Mesendoderm (in vitro differentiated cells): ENCODE data around the gene ABCB8.

Source experiments
- DNase-seq: peaks from one replicate; pipeline ENCODE4 v3.0.0; 2013
- H2AK5ac ChIP-seq: 2 replicates; pipeline ENCODE4 v1.6.1; 2013; ENCODE audit warnings: low read length, inconsistent platforms
- H2BK120ac ChIP-seq: 2 replicates; pipeline ENCODE4 v1.6.1; 2013; ENCODE audit warnings: low read depth, mild to moderate bottlenecking, low read length, moderate library complexity, mixed read lengths
- H2BK15ac ChIP-seq: replicated peaks from 2 replicates; pipeline ENCODE4 v1.6.1; 2013; ENCODE audit warnings: low read depth, mild to moderate bottlenecking, moderate library complexity
- H2BK5ac ChIP-seq: 2 replicates; pipeline ENCODE4 v1.6.1; 2013; ENCODE audit warnings: low read length, inconsistent platforms
- H3K18ac ChIP-seq: 2 replicates; pipeline ENCODE4 v1.6.1; 2013; ENCODE audit warnings: mild to moderate bottlenecking, low read length, mixed read lengths
- H3K23ac ChIP-seq: one replicate; pipeline ENCODE4 v1.6.1; 2013; ENCODE audit warnings: low read length
- H3K27ac ChIP-seq: 2 replicates; pipeline ENCODE4 v1.5.1; 2013; ENCODE audit warnings: low read depth, mild to moderate bottlenecking, inconsistent platforms, low read length, moderate library complexity
- H3K27me3 ChIP-seq: 2 replicates; pipeline ENCODE4 v1.6.1; 2013; ENCODE audit warnings: low read length, control low read depth, mild to moderate bottlenecking, inconsistent platforms; ENCODE audit not compliant: insufficient read depth, poor library complexity
- H3K36me3 ChIP-seq: 2 replicates; pipeline ENCODE4 v1.6.1; 2013; ENCODE audit warnings: low read length, inconsistent platforms; ENCODE audit not compliant: control insufficient read depth, insufficient read depth
- H3K4ac ChIP-seq: one replicate; pipeline ENCODE4 v1.6.1; 2013; ENCODE audit warnings: low read depth, mild to moderate bottlenecking, low read length, moderate library complexity
- H3K4me1 ChIP-seq: 2 replicates; pipeline ENCODE4 v1.6.1; 2013; ENCODE audit warnings: low read depth, low read length, inconsistent platforms; ENCODE audit not compliant: control insufficient read depth
- H3K4me2 ChIP-seq: 2 replicates; pipeline ENCODE4 v1.6.1; 2013; ENCODE audit warnings: low read length
- H3K4me3 ChIP-seq: 2 replicates; pipeline ENCODE4 v1.5.1; 2013; ENCODE audit warnings: mild to moderate bottlenecking, low read length
- H3K56ac ChIP-seq: one replicate; pipeline ENCODE4 v1.6.1; 2013; ENCODE audit warnings: low read length
- H3K79me1 ChIP-seq: 2 replicates; pipeline ENCODE4 v1.6.1; 2013; ENCODE audit warnings: low read length, inconsistent platforms
- H3K79me2 ChIP-seq: 2 replicates; pipeline ENCODE4 v1.6.1; 2013; ENCODE audit warnings: mild to moderate bottlenecking, low read length; ENCODE audit not compliant: control insufficient read depth, insufficient read depth
- H3K9ac ChIP-seq: 2 replicates; pipeline ENCODE4 v1.6.1; 2013; ENCODE audit warnings: low read length, inconsistent platforms
- H4K5ac ChIP-seq: one replicate; pipeline ENCODE4 v1.6.1; 2013; ENCODE audit warnings: low read length
- H4K8ac ChIP-seq: one replicate; pipeline ENCODE4 v1.6.1; 2013; ENCODE audit warnings: low read depth, mild to moderate bottlenecking, control low read depth, low read length, moderate library complexity
- WGBS: extraction: QIAGEN DNeasy Blood & Tissue Kit; methylation state at CpG from one replicate; pipeline ENCODE4 v1.1.7; 2013; ENCODE audit warnings: low lambda C conversion rate, missing lambda C conversion rate; ENCODE audit not compliant: insufficient coverage; ENCODE audit errors: extremely low coverage; 5-methylcytosine and 5-hydroxymethylcytosine counted together

Gene ABCB8

DNA sequence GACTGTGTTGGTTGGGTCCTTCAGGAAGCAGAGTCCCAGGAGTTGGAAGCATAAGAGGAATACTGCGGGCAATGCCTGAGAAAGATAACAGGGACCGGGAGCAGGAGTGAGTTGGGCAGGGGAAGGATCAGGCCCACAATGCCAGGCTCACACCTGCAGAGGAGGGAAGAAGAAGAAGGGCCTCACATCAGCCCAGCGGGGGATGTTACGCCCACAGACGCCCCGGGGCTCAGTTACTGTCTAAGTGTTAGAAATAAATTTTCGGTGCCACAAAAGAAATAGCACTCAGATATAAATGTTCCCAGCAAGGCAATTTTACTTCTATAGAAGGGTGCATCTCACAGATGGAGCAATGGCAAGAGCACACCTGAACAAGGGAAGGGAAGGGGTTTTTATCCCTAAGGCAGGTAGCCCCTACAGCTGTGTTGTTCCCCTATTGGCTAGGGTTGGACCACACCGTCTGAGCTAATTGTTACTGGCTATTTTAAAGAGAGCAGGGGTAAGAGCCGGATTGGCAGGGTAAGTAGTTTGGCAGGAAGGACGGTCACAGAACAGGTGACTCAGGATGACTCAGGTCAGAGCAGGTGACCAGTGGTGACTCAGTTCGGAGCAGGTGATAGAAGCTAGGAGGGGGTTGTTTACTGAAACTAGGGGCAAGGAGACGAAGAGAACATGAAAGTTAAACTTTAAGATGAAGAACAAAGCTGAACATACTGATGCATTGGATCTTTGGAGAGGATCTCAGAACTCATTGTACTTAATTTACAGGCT lies 37.6 kb upstream of the ABCB8 start, which contains the start of gene NOS3:
TSS of gene NOS3 (plus strand) at position 602 of the 771 bp plus-strand sequence. CDS start 2,787 bp downstream, outside the sequence.
- Histone ChIP-seq H3K4me3 (no peak within 1 kb of the TSS), H3K27ac (no peak within 1 kb of the TSS), H3K9ac (no peak within 1 kb of the TSS), H3K27me3 (no peaks in the 10 kb centered on the region), H3K23ac (no peak within 1 kb of the TSS), H3K18ac (no peak within 1 kb of the TSS), H3K36me3 (no peaks in the 10 kb centered on the region), H3K4me1 (no peaks in the 10 kb centered on the region), H3K4me2 (no peak within 1 kb of the TSS), H2BK5ac (no peak within 1 kb of the TSS), H3K4ac (no peak within 1 kb of the TSS), H2BK15ac (no peak within 1 kb of the TSS), H2BK120ac (no peak within 1 kb of the TSS), H3K56ac (no peak within 1 kb of the TSS), H4K8ac (no peak within 1 kb of the TSS), H3K79me2 (no peaks in the 10 kb centered on the region), H4K5ac (no peak within 1 kb of the TSS), H3K79me1 (no peaks in the 10 kb centered on the region), H2AK5ac (no peak within 1 kb of the TSS)
- DNase-seq = no peak
- no CpG with 5 or more reads among the region's 12 CpGs for WGBS

DNA sequence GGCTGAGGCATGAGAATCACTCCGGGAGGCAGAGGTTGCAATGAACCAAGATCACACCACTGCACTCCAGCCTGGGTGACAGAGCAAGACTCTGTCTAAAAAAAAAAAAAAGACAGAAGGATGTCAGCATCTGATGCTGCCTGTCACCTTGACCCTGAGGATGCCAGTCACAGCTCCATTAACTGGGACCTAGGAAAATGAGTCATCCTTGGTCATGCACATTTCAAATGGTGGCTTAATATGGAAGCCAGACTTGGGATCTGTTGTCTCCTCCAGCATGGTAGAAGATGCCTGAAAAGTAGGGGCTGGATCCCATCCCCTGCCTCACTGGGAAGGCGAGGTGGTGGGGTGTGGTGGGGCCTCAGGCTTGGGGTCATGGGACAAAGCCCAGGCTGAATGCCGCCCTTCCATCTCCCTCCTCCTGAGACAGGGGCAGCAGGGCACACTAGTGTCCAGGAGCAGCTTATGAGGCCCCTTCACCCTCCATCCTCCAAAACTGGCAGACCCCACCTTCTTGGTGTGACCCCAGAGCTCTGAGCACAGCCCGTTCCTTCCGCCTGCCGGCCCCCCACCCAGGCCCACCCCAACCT lies 36.1 kb upstream of the ABCB8 start:
- H2BK15ac ChIP-seq = no peak overlapping the region
- H3K4me1 ChIP-seq = no peaks in the 10 kb centered on the region
- H3K27ac ChIP-seq = no peak overlapping the region
- no peak overlapping the region for H3K23ac ChIP-seq
- H3K4ac ChIP-seq = no peak overlapping the region
- no peak overlapping the region for H2BK5ac ChIP-seq
- H3K18ac ChIP-seq = no peak overlapping the region
- H3K4me3 ChIP-seq = no peak overlapping the region
- H3K79me1 ChIP-seq = no peaks in the 10 kb centered on the region
- H3K79me2 ChIP-seq = no peaks in the 10 kb centered on the region
- no peak overlapping the region for H3K56ac ChIP-seq
- H2BK120ac ChIP-seq = no peak overlapping the region
- H2AK5ac ChIP-seq = no peak overlapping the region
- DNase-seq = no peak
- H3K4me2 ChIP-seq = no peak overlapping the region
- no CpG with 5 or more reads among the region's 6 CpGs for WGBS
- H4K5ac ChIP-seq = no peak overlapping the region
- H3K36me3 ChIP-seq = no peaks in the 10 kb centered on the region
- no peaks in the 10 kb centered on the region for H3K27me3 ChIP-seq
- H3K9ac ChIP-seq = no peak overlapping the region
- no peak overlapping the region for H4K8ac ChIP-seq

DNA sequence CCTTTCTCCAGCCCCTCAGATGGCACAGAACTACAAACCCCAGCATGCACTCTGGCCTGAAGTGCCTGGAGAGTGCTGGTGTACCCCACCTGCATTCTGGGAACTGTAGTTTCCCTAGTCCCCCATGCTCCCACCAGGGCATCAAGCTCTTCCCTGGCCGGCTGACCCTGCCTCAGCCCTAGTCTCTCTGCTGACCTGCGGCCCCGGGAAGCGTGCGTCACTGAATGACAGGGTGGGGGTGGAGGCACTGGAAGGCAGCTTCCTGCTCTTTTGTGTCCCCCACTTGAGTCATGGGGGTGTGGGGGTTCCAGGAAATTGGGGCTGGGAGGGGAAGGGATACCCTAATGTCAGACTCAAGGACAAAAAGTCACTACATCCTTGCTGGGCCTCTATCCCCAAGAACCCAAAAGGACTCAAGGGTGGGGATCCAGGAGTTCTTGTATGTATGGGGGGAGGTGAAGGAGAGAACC lies 35.4 kb upstream of the ABCB8 start:
- H3K4me2 ChIP-seq = no peak overlapping the region
- no peak overlapping the region for H3K9ac ChIP-seq
- H2BK5ac ChIP-seq = no peak overlapping the region
- no peak overlapping the region for H2AK5ac ChIP-seq
- H3K79me2 ChIP-seq = no peaks in the 10 kb centered on the region
- no peak overlapping the region for H3K27ac ChIP-seq
- H3K36me3 ChIP-seq = no peaks in the 10 kb centered on the region
- H3K4me3 ChIP-seq = no peak overlapping the region
- H3K27me3 ChIP-seq = no peaks in the 10 kb centered on the region
- H3K56ac ChIP-seq = no peak overlapping the region
- H2BK120ac ChIP-seq = no peak overlapping the region
- no peak overlapping the region for H3K23ac ChIP-seq
- H3K4me1 ChIP-seq = no peaks in the 10 kb centered on the region
- no peak overlapping the region for H4K5ac ChIP-seq
- H3K79me1 ChIP-seq = no peaks in the 10 kb centered on the region
- WGBS = no CpG with 5 or more reads among the region's 5 CpGs
- H3K18ac ChIP-seq = no peak overlapping the region
- no peak overlapping the region for H4K8ac ChIP-seq
- DNase-seq = peak; percentile 87
- no peak overlapping the region for H2BK15ac ChIP-seq
- no peak overlapping the region for H3K4ac ChIP-seq

DNA sequence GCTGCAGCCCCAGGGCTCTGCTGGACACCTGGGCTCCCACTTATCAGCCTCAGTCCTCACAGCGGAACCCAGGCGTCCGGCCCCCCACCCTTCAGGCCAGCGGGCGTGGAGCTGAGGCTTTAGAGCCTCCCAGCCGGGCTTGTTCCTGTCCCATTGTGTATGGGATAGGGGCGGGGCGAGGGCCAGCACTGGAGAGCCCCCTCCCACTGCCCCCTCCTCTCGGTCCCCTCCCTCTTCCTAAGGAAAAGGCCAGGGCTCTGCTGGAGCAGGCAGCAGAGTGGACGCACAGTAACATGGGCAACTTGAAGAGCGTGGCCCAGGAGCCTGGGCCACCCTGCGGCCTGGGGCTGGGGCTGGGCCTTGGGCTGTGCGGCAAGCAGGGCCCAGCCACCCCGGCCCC lies 34.7 kb upstream of the ABCB8 start:
- H3K4me2 ChIP-seq = no peak overlapping the region
- no peak overlapping the region for H2BK120ac ChIP-seq
- H3K18ac ChIP-seq = no peak overlapping the region
- H3K4me3 ChIP-seq = no peak overlapping the region
- H3K79me1 ChIP-seq = no peaks in the 10 kb centered on the region
- DNase-seq = no peak
- no peak overlapping the region for H3K56ac ChIP-seq
- no peak overlapping the region for H4K8ac ChIP-seq
- no peak overlapping the region for H4K5ac ChIP-seq
- no peak overlapping the region for H3K9ac ChIP-seq
- H3K4me1 ChIP-seq = no peaks in the 10 kb centered on the region
- H3K27me3 ChIP-seq = no peaks in the 10 kb centered on the region
- H2BK5ac ChIP-seq = no peak overlapping the region
- H2BK15ac ChIP-seq = no peak overlapping the region
- H3K23ac ChIP-seq = no peak overlapping the region
- no peak overlapping the region for H3K4ac ChIP-seq
- no peaks in the 10 kb centered on the region for H3K36me3 ChIP-seq
- no peak overlapping the region for H2AK5ac ChIP-seq
- no peaks in the 10 kb centered on the region for H3K79me2 ChIP-seq
- WGBS = no CpG with 5 or more reads among the region's 14 CpGs
- no peak overlapping the region for H3K27ac ChIP-seq

DNA sequence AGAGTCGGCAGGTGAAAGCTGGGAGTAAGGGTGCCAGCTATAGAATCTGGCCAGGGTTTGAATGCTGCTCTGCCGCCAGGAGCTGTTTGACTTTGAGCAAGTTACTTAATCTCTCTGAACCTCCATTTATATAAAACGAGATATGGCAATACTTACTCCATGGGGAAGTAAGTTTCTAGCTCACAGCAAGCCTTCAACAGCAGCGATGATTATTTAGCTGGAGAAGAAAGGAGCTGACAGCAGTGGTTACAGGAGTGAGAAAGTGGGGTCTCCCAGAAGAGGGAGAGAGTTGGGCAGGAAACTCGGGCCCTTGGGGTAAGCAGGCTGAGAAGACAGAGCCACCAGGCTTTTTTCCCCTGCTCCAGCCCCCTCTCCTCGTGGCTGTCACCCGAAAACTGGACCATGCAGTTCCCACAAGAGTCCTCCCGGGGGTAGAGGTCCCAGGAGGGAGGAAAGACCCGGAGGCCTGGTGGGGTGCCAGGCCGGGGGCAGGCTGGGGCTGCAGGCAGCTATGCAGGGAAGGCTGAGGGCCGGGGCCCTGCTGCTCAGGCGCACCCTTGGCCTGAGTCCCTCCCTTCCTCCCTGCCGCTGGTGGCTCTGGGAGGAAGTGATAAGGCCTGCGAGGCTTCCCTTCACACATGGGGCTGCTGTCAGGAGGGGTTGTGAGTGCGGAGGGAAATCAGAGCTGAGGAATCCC lies 34.0 kb upstream of the ABCB8 start:
- no peak overlapping the region for H4K5ac ChIP-seq
- no peak overlapping the region for H3K27ac ChIP-seq
- no peak overlapping the region for H4K8ac ChIP-seq
- H2AK5ac ChIP-seq = no peak overlapping the region
- H2BK5ac ChIP-seq = no peak overlapping the region
- peak overlapping the region; percentile 29 for H3K9ac ChIP-seq
- no peak overlapping the region for H2BK15ac ChIP-seq
- no peaks in the 10 kb centered on the region for H3K79me2 ChIP-seq
- no peaks in the 10 kb centered on the region for H3K36me3 ChIP-seq
- no peaks in the 10 kb centered on the region for H3K79me1 ChIP-seq
- peak; percentile 61 for DNase-seq
- no peak overlapping the region for H3K56ac ChIP-seq
- H3K4me2 ChIP-seq = no peak overlapping the region
- no peak overlapping the region for H3K4me3 ChIP-seq
- no peak overlapping the region for H3K18ac ChIP-seq
- H3K23ac ChIP-seq = no peak overlapping the region
- no peaks in the 10 kb centered on the region for H3K27me3 ChIP-seq
- H3K4me1 ChIP-seq = no peaks in the 10 kb centered on the region
- H3K4ac ChIP-seq = no peak overlapping the region
- H2BK120ac ChIP-seq = no peak overlapping the region
- WGBS = no CpG with 5 or more reads among the region's 15 CpGs
